ENCODE data around the gene SEMA4B.

SEMA4B gene

DNA sequence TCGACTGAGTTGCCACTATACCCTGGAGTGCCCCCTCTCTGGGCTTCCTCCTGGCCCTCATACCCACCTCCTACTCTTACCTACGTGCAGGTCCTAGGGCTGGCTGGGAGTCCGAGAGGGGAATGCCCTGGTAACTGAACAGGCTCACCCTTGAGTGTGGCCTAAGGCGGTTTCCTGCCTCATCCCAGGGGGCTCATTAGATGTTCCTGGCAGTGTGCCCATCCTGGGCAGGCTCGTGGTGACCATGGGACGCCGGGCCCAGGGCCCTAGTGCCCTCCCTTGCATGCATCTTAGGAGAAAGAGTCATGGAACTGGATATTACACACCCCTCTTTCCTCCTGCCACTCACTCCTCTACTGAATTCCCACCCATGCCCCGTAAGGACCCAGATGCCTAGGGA, 2.8 kb downstream of the SEMA4B start:
- no peaks in the 10 kb centered on the region for H3K9me3 Mint-ChIP-seq
- no peak for ATAC-seq (replicated peaks)
- no peak overlapping the region for H3K4me3 Mint-ChIP-seq
- H3K27me3 Mint-ChIP-seq: no peaks in the 10 kb centered on the region
- DNase-seq: no peak
- H3K27ac Mint-ChIP-seq: no peak overlapping the region
- no peaks in the 10 kb centered on the region for H3K36me3 Mint-ChIP-seq (ENCODE audit: insufficient read depth)
- peaks cover 20 to 24% of the 10 kb centered on the region in 2 donors for H3K4me1 Mint-ChIP-seq (ENCODE audit: low read depth in 2 of 2)

DNA sequence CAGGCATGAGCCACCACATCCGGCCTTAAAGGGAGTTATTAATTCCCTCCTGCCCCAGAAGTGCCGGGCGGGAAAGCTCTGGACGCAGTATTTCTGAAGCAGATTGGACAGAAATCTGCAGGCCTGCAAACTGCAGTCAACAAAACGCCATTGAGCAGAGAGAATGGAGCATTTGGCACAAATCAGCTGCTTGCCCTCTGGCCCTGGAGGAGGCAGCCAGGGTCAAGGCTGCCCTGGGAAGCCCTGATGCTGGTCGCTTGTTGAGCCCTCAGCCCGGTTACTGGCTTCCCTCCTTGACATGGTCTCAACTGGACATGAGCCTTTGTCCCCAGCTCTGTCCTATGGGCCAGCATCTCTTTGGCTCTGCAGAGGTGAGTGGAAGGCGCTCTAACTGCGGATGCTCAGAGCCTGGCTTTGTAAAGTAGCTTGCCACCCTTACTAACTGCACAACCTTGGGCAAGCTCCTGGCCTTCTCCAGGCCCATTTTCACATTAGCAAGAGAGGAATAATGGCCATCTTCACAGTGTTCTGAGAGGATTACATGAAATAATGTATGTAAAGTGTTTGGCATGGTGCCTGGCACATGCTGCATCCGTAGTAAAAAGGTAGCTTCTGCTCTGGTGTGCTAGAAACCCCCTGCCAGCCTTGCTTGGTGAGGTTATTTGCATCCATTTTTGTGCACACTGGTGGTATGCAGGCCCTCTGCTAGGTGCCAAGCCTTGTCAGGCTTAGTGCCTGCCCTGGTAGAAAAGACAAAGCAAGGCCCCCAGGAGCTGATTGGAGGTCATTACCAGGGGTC, 4.1 kb downstream of the SEMA4B start:
- no peak for DNase-seq
- Mint-ChIP-seq H3K27me3 (no peaks in the 10 kb centered on the region), H3K9me3 (no peaks in the 10 kb centered on the region), H3K4me3 (no peak overlapping the region), H3K4me1 (ENCODE audit: low read depth in 2 of 2) (peaks cover 27 to 30% of the 10 kb centered on the region in 2 donors), H3K36me3 (ENCODE audit: insufficient read depth) (no peaks in the 10 kb centered on the region), H3K27ac (no peak overlapping the region)
- no peak for ATAC-seq (replicated peaks)

DNA sequence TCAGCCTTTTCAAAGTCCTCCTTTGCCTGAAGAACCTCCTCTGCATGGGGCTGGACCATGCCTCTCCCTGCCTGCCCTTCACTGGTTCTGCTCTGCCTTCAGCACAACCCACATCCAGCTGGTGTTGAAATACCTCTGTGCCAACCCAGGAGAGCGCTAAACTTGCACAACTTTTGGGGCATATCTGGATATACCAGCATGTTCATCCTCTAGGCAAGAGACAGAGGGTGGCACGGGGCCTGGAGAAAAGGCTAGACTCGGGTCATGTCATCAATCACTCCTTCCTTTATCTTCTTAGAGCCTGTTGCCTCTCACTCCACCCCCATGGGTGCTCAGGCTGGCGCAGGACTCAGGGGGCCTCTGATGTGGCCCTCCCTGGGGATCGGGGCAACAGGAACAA, 4.8 kb downstream of the SEMA4B start:
- H3K27me3 Mint-ChIP-seq: no peaks in the 10 kb centered on the region
- H3K27ac Mint-ChIP-seq: no peak overlapping the region
- H3K4me1 Mint-ChIP-seq (ENCODE audit: low read depth in 2 of 2): peaks cover 30% of the 10 kb centered on the region in 2 donors
- DNase-seq: no peak
- H3K36me3 Mint-ChIP-seq (ENCODE audit: insufficient read depth): no peaks in the 10 kb centered on the region
- no peaks in the 10 kb centered on the region for H3K9me3 Mint-ChIP-seq
- H3K4me3 Mint-ChIP-seq: no peak overlapping the region
- ATAC-seq (replicated peaks): no peak

DNA sequence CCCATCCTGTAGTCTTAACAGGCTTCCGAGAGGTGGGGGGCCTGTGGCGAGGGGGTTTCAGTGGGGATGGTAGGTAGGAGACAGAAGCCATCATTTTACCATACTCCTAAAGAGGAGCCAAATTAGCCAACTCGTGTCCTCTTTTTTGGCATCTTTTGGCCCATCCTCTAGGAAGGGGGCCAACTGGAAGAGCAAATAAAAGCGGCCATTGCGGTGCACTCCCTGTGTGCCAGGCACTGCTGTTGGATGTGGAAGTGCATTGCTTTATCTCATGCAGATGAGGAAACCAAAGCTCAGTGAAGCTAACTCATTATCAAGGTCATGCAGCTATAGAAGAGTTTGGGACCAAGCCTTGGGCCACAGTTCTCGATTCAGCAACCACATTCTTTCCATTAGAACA, 6.1 kb downstream of the SEMA4B start:
- Mint-ChIP-seq H3K4me3 (no peak overlapping the region), H3K27ac (no peak overlapping the region), H3K4me1 (ENCODE audit: low read depth in 2 of 2) (peaks cover 30 to 36% of the 10 kb centered on the region in 2 donors), H3K36me3 (ENCODE audit: insufficient read depth) (no peaks in the 10 kb centered on the region), H3K27me3 (no peaks in the 10 kb centered on the region), H3K9me3 (no peaks in the 10 kb centered on the region)
- DNase-seq (no peak), ATAC-seq (replicated peaks) (no peak)

DNA sequence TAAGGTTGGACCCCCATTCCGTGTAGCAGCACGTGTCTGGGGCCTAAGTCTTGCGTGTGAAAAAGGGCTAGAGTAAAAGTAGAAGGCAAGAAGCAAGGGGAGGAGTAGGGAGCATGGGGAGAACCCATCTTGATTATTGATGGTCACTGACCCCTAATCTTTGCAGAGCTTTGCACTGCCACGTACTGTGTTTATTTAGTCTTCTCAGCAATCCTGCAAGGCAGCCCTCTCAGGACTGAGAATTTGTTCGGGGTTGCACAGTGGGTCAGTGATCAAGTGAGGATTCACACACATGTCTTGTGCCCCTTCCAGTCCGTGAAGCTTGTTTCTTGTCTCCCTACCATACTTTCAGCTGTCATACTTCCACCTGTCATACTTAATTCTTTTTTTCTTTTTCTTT, 7.2 kb downstream of the SEMA4B start:
- Mint-ChIP-seq H3K36me3 (ENCODE audit: insufficient read depth) (no peaks in the 10 kb centered on the region), H3K4me3 (no peak overlapping the region), H3K27me3 (no peaks in the 10 kb centered on the region), H3K9me3 (no peaks in the 10 kb centered on the region), H3K27ac (peak overlapping the region in 1 of 2 donors; percentile 28), H3K4me1 (ENCODE audit: low read depth in 2 of 2) (peaks cover 24 to 28% of the 10 kb centered on the region in 2 donors)
- DNase-seq (no peak), ATAC-seq (replicated peaks) (no peak)

DNA sequence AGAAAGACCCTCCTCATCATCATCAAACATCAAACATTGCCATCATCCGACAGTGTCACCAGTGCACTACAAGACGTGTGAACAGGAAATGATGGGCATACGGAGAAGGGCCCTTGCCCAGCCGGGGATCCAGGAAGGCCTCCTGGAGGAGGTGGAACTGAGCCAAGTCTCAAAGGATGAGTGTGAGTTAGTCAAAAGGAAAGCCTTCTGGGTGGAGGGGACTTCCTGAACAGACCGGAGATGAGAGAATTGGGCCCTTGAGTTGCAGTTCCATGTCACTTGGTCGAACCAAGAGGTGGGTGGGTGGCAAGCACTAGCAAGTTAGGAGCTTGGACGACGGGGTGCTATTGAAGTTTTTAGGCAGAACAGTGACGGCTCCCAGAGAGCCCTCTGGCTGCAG, 8.5 kb downstream of the SEMA4B start:
- ATAC-seq (replicated peaks) (no peak), DNase-seq (no peak)
- H3K4me3 Mint-ChIP-seq: no peak overlapping the region
- no peaks in the 10 kb centered on the region for H3K9me3 Mint-ChIP-seq
- H3K36me3 Mint-ChIP-seq (ENCODE audit: insufficient read depth): no peaks in the 10 kb centered on the region
- H3K27me3 Mint-ChIP-seq: no peaks in the 10 kb centered on the region
- peaks cover 24 to 30% of the 10 kb centered on the region in 2 donors for H3K4me1 Mint-ChIP-seq (ENCODE audit: low read depth in 2 of 2)
- H3K27ac Mint-ChIP-seq: peak overlapping the region in 1 of 2 donors; percentile 14

DNA sequence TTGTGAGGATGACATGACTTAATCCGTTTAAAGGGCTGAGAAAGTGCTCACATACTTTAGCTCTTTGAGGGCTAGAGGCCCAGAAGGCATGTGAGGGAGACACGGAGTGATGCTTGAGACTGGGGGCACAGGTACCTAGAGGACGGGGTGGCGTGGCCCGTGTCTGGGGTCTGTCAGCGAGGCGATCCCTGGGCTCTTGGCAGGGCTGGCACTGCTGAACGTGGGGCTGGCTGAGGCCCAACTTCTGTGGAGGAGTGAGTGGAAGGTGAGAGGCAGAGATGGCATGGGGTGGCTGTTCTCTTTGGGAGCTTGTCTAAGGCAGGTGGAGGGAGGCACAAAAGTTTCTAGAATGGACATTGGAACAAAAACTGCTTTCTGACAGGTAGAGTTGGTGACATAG, 9.5 kb downstream of the SEMA4B start:
- H3K9me3 Mint-ChIP-seq: no peaks in the 10 kb centered on the region
- DNase-seq: no peak
- peak overlapping the region; percentile 11 to 22 for H3K27ac Mint-ChIP-seq
- peaks cover 27 to 32% of the 10 kb centered on the region in 2 donors for H3K4me1 Mint-ChIP-seq (ENCODE audit: low read depth in 2 of 2)
- no peaks in the 10 kb centered on the region for H3K27me3 Mint-ChIP-seq
- no peak for ATAC-seq (replicated peaks)
- H3K36me3 Mint-ChIP-seq (ENCODE audit: insufficient read depth): no peaks in the 10 kb centered on the region
- H3K4me3 Mint-ChIP-seq: no peak overlapping the region

DNA sequence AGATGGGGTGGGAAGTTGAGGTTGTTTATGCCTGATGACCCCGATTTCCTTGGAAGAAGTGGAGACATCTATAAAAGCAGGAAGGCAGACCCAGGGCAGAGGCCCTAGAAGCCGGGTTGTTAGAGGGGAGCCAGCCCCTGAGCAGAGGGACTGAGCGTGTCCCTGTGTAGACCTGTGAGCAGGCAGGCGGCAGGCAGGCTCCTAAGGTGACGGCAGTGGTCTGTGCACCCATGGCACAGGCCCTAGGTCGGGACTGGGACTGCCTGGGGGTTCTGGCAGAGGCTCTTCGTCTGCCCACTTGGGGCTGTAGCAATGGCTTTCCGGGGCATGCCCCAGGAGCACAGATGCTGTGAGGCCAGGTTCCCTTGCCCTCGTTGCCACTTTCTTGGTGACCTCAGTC, 9.9 kb downstream of the SEMA4B start:
- Mint-ChIP-seq H3K4me1 (ENCODE audit: low read depth in 2 of 2) (peaks cover 24 to 32% of the 10 kb centered on the region in 2 donors), H3K4me3 (no peak overlapping the region), H3K9me3 (no peaks in the 10 kb centered on the region), H3K27ac (peak overlapping the region; percentile 11 to 22), H3K27me3 (no peaks in the 10 kb centered on the region), H3K36me3 (ENCODE audit: insufficient read depth) (no peaks in the 10 kb centered on the region)
- DNase-seq (no peak), ATAC-seq (replicated peaks) (no peak)

DNA sequence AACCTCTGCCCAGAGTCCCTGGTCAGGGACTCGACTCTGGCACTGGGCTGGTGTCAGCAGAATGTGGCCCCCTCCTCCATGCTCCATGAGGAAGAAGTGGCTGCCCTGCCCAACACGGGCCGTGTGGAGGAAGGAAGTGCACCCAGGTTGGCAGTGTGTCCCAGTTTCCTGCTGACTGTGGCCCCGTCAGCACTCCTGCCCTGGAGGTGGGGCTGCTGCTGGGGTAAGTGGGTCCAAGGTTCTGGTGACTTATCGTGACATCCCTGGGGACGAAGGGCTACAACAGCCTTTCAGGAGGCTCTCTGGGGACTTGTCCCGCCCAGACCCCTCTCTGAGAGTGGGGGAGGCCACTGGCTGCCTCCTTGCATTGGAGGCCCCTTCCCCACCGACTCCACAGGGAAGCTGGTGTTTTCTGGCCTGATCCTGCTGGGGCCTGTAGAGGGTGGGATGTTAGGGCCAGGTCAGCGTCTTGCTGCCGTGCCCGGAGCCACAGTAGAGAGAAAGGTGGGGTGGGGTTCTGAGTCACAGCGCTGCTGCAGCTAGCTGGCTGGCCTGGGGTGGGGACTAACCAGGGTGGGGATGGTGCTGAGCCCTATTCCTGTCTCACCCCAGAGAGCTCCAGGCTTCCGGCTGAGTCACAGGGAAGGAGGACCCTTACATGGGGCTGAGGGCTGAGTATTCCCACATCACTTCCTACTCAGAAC, 10.5 kb downstream of the SEMA4B start:
- Mint-ChIP-seq H3K36me3 (ENCODE audit: insufficient read depth) (no peaks in the 10 kb centered on the region), H3K4me3 (no peak overlapping the region), H3K4me1 (ENCODE audit: low read depth in 2 of 2) (peaks cover 24 to 31% of the 10 kb centered on the region in 2 donors), H3K9me3 (no peaks in the 10 kb centered on the region), H3K27me3 (no peaks in the 10 kb centered on the region), H3K27ac (peak overlapping the region in 1 of 2 donors; percentile 11)
- DNase-seq (no peak), ATAC-seq (replicated peaks) (no peak)

DNA sequence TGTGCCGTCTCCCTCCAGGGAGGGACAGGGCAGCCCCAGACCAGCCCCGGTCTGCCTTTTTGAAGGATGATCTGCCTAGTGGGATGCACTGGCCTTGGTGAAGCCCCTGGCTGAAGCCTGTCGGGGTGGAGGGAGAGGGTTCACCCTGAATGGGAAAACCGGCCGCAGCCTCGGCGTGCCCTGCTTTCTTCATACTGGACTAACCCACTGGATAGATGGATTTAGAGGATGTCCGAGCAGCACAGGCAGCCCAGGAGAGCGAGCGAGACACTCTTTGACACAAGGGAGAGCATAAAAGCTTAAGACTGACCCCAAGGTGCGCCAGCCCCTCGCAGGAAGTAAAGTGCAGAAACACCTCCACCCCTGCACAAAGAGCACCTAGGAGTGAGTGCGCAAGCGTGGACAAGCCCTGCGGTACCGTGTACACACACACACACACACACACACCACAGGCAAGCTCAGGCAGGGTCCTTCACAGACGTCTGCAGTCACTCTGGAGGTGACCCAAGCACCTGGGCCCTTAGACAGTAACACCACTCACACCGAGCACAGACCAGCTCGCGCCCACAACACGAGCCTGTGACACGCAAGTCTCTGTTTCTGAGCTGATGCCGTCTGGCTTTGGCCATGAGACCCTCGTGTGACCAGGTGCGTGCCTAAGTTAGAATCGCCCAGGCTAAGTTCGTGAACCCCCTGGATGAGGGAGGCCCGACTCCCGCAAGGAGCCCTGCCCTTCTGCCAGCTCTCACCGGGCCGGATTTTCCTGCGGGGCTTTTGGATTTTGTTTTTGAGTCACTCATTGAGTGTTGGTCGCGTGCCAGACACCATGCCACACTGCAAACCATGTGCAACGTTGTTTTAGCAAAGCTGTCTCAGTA, 11.3 kb downstream of the SEMA4B start:
- DNase-seq: no peak
- Mint-ChIP-seq H3K27me3 (no peaks in the 10 kb centered on the region), H3K27ac (no peak overlapping the region), H3K4me3 (no peak overlapping the region), H3K4me1 (ENCODE audit: low read depth in 2 of 2) (peaks cover 24 to 33% of the 10 kb centered on the region in 2 donors), H3K36me3 (ENCODE audit: insufficient read depth) (no peaks in the 10 kb centered on the region), H3K9me3 (no peaks in the 10 kb centered on the region)
- ATAC-seq (replicated peaks): no peak

DNA sequence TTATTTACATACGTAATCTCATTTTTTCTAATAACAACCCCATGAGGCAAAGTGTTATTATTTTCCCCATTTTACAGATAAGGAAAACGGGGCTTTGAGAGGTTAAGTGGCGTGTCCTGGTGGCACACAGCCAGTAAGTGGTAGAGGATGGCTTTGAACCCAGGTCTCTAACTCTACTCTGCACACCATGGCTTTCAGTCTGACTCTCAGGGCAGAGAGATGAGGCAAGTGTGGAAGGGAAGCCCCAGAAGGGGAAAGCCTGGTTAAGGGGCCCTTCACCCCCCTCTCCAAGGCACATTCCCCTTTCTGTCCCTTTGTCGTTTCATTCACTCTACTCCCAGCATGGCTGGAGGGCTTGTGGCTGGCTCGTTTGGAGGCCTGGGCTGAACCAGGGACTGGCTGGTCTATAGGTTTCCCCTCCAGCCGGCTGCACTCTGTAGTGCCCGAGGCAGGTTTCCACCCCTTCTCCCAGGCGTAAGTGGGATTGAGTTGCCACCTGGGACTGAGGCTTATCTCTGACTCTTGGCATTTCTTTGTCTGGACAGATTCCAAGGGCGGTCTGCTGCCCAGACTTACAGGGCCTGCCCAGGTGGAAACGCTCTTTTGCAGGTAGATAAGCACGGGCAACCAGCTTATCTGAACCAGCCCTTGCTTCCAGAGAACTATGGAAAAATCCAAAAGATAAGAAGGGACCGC, 12.1 kb downstream of the SEMA4B start:
- DNase-seq (no peak), ATAC-seq (replicated peaks) (no peak)
- H3K4me3 Mint-ChIP-seq: no peak overlapping the region
- H3K27me3 Mint-ChIP-seq: no peaks in the 10 kb centered on the region
- peaks cover 3% of the 10 kb centered on the region for H3K36me3 Mint-ChIP-seq (ENCODE audit: insufficient read depth)
- no peaks in the 10 kb centered on the region for H3K9me3 Mint-ChIP-seq
- peaks cover 24 to 33% of the 10 kb centered on the region in 2 donors for H3K4me1 Mint-ChIP-seq (ENCODE audit: low read depth in 2 of 2)
- H3K27ac Mint-ChIP-seq: peak overlapping the region; percentile 18 to 74

DNA sequence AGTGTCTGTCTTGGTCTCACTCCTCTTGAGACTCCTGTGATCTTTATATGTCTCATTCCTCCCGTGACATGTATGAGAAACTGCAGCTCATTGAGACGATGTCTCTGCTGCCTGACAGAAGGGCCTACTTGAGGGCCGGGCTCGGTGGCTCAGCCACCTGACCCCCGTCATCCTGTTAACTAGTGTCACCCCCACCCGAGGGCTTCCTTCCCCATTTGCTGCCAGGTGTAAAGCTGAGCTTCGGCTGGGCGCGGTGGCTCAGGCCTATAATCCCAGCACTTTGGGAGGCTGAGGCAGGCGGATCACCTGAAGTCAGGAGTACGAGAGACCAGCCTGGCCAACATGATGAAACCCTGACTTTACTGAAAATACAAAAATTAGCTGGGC, 12.7 kb downstream of the SEMA4B start:
- Mint-ChIP-seq H3K4me1 (ENCODE audit: low read depth in 2 of 2) (peaks cover 28 to 35% of the 10 kb centered on the region in 2 donors), H3K9me3 (no peaks in the 10 kb centered on the region), H3K4me3 (no peak overlapping the region), H3K27ac (peak overlapping the region; percentile 18 to 74), H3K36me3 (ENCODE audit: insufficient read depth) (peaks cover 3% of the 10 kb centered on the region), H3K27me3 (no peaks in the 10 kb centered on the region)
- DNase-seq (no peak), ATAC-seq (replicated peaks) (peak; percentile 33)

All from effector memory CD8-positive, alpha-beta T cell (primary cell).